HG02759 (cell line): Measurements from ENCODE around the gene RTL9.
"Not testable (repeated sequence)": the region's sequence is repeated elsewhere in the genome, so short reads cannot be mapped to it uniquely, and the experiment has no call there.

Experiments
- ATAC-seq: cut with Tn5 transposase; IDR thresholded peaks from one replicate; pipeline ENCODE4 v1.9.1; 2021; ENCODE audit warnings: mild to moderate bottlenecking, moderate library complexity; ENCODE audit not compliant: unreplicated experiment

Gene RTL9

DNA sequence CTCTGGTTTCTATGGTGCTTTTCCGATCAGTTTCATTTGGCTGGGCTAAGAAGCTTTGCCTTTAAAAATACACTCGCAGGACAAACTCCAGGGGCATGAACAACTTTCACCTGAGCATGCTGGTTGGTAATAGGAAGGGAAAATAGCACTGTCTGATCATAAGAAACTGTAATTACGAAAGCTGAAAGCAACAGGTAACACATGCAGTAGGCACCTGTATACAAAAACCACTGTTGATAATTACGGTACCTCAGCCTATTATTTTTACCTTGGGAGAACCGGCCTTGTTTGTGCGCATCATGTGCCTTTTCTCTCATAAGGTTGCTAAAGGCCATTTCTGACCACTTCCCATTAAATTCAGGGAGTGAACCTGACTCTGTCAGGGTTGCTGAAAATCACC is 45.7 kb downstream of the RTL9 start:
- ATAC-seq = no peak

DNA sequence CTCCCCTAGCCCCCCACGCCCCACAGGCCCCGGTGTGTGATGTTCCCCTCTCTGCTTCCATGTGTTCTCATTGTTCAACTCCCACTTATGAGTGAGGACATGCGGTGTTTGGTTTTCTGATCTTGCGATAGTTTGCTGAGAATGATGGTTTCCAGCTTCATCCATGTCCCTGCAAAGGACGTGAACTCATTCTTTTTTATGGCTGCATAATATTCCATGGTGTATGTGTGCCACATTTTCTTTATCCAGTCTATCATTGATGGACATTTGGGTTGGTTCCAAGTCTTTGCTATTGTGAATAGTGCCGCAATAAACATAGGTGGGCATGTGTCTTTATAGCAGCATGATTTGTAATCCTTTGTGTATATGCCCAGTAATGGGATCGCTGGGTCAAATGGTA is 47.6 kb downstream of the RTL9 start:
- not testable (repeated sequence) for ATAC-seq

DNA sequence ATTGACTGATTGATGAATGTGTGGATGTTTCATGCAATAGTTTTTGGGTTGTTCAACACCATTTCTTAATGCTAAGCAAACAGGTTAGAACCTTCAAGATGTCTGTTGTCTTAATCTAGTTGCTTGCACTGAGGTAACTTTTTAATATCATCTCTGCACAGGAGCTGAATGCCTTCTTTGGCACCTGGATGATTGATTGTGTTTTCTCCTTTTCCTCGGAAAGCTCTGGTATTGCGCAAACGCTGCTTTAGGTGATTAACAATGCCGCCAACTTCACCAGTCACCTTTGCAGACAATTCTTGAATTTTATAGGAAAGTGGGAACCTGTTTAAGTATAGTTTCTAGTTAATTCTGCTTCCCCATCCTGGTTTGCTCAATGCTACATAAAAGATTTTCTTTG is 48.2 kb downstream of the RTL9 start:
- ATAC-seq = no peak

DNA sequence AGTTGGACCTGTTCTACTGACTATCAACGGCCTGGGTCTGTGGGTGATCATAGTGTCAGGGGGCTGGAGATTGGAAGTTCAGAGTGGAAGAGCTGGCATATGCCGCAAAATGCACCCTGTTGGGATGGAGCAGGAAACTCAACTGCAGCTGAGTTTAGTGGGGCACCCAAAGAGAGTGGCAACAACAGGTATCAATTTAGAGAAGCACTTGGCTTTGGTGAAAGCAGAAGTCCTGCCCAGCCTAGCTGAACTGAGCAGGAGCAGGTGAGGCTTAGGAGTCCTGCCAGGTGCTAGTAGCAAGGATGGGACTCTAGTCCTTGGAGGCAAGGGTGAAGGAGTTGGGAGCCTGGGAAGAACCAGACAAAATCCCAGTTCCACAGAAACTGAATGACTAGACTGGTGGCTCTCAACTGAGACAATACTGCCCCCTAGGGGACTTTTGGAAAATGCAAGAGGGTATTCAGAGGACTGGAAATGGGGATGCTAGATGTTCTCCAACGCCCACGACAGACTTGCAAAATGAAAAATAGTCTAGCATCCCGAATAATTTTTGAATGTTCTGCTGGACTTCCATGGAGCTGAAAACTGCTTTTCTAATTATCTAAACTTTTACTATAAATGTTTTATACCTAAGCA is 49.4 kb downstream of the RTL9 start:
- ATAC-seq = no peak
